NCI-H446 treated with DMSO at 0.1 percent for 48 hours (cell line): Measurements from ENCODE around the gene TMC5.

Experiments
- DNase-seq: peaks from one replicate; lab custom pipeline; 2025; lab: John Stamatoyannopoulos, UW

TMC5 gene

GRCh38 chr16:19460397-19460796 is 42.7 kb downstream of the TMC5 start:
- DNase-seq, result no peak

- DNase-seq, result no peak
Observed at GRCh38 chr16:19463468-19464315, 46.0 kb downstream of the TMC5 start.

- no peak for DNase-seq
Observed at GRCh38 chr16:19468300-19468699, 50.6 kb downstream of the TMC5 start.

- DNase-seq, result no peak
Observed at GRCh38 chr16:19472482-19472881, 54.8 kb downstream of the TMC5 start.

GRCh38 chr16:19474617-19475016 is 56.9 kb downstream of the TMC5 start:
- DNase-seq, result no peak

GRCh38 chr16:19478505-19478904 is 60.8 kb downstream of the TMC5 start:
- no peak for DNase-seq

GRCh38 chr16:19479302-19479721 is 61.6 kb downstream of the TMC5 start:
- DNase-seq, result no peak

GRCh38 chr16:19481296-19481695 is 63.6 kb downstream of the TMC5 start:
- no peak for DNase-seq

- no peak for DNase-seq
Observed at GRCh38 chr16:19481769-19482168, 64.1 kb downstream of the TMC5 start.

- no peak for DNase-seq
Observed at GRCh38 chr16:19482291-19482690, 64.6 kb downstream of the TMC5 start.

- no peak for DNase-seq
Observed at GRCh38 chr16:19484096-19484495, 66.4 kb downstream of the TMC5 start.

GRCh38 chr16:19485611-19486010 is 67.9 kb downstream of the TMC5 start:
- no peak for DNase-seq

- DNase-seq, result no peak
Observed at GRCh38 chr16:19486051-19486450, 68.4 kb downstream of the TMC5 start.

GRCh38 chr16:19486750-19487325 is 69.2 kb downstream of the TMC5 start:
- DNase-seq, result no peak

- DNase-seq, result no peak
Observed at GRCh38 chr16:19488213-19488640, 70.5 kb downstream of the TMC5 start.

GRCh38 chr16:19490619-19491018 is 72.9 kb downstream of the TMC5 start:
- no peak for DNase-seq

GRCh38 chr16:19497176-19497575 is 79.5 kb downstream of the TMC5 start:
- DNase-seq, result no peak

GRCh38 chr16:19499006-19499405 is 81.3 kb downstream of the TMC5 start:
- DNase-seq, result no peak

- DNase-seq, result no peak
Observed at GRCh38 chr16:19499481-19499880, 81.8 kb downstream of the TMC5 start.

- peak; percentile 17 for DNase-seq
Observed at GRCh38 chr16:19502395-19503131, 84.9 kb downstream of the TMC5 start.

- no peak for DNase-seq
Observed at GRCh38 chr16:19503461-19504075, 85.9 kb downstream of the TMC5 start.

- DNase-seq, result no peak
Observed at GRCh38 chr16:19505600-19506303, 88.1 kb downstream of the TMC5 start.
